Astrocyte of the cerebellum (primary cell): ENCODE data around the gene EMD.

ENCODE experiments used
- DNase-seq: peaks from one replicate; pipeline ENCODE4 v3.0.0-alpha.2; 2011; ENCODE audit warnings: low read depth
- H3K4me3 ChIP-seq: 2 replicates; pipeline ENCODE4 v1.5.1; 2011; ENCODE audit warnings: mild to moderate bottlenecking, low read depth, low read length, moderate library complexity
- CTCF ChIP-seq: IDR thresholded peaks from 2 replicates; pipeline ENCODE4 v1.5.1; 2012; ENCODE audit warnings: low read length, low read depth, moderate library complexity, mild to moderate bottlenecking; ENCODE audit errors: missing control alignments
- in situ Hi-C: cut with HindIII; loops from 2 replicates; pipeline ENCODE4 v1.10.0; 2017; ENCODE audit warnings: low sequenced_read_pairs

EMD gene

GRCh38 chrX:154355776-154356140, 23.3 kb upstream of the EMD start:
- no peak for DNase-seq
- H3K4me3 ChIP-seq, result no peak overlapping the region
- no peak for TF ChIP-seq CTCF
- in situ Hi-C loops, result no loop called here

- DNase-seq, result no peak
- no peak for TF ChIP-seq CTCF
- H3K4me3 ChIP-seq, result no peak overlapping the region
- in situ Hi-C loops, result no loop called here
These were observed 22.5 kb upstream of the EMD start for GRCh38 chrX:154356596-154356995.

GRCh38 chrX:154357205-154357604, 21.9 kb upstream of the EMD start:
- no peak overlapping the region for H3K4me3 ChIP-seq
- no peak for TF ChIP-seq CTCF
- in situ Hi-C loops, result no loop called here
- DNase-seq, result no peak

- no peak for TF ChIP-seq CTCF
- no peak overlapping the region for H3K4me3 ChIP-seq
- in situ Hi-C loops, result no loop called here
- no peak for DNase-seq
These were observed 21.1 kb upstream of the EMD start for GRCh38 chrX:154358011-154358410.

- no peak for DNase-seq
- no peak overlapping the region for H3K4me3 ChIP-seq
- TF ChIP-seq CTCF, result no peak
- in situ Hi-C loops, result no loop called here
These were observed 20.3 kb upstream of the EMD start for GRCh38 chrX:154358829-154359228.

GRCh38 chrX:154359362-154360154, 19.5 kb upstream of the EMD start:
- TF ChIP-seq CTCF, result no peak
- no peak for DNase-seq
- H3K4me3 ChIP-seq, result no peak overlapping the region
- in situ Hi-C loops, result no loop called here
